DND-41 (cell line): ENCODE data around the gene SMPD2.
"Not testable (repeated sequence)": the region's sequence is repeated elsewhere in the genome, so short reads cannot be mapped to it uniquely, and the experiment has no call there.

Experiments
- ATAC-seq: fragments of 200-7000 bp; cut with Tn5 transposase; 3 replicates; pipeline ENCODE4 v1.9.1; 2021; ENCODE audit warnings: low read depth; ENCODE audit not compliant: insufficient read depth
- DNase-seq: peaks from one replicate; pipeline ENCODE4 v3.0.0-alpha.2; 2020
- H2AFZ ChIP-seq: 2 replicates; pipeline ENCODE4 v1.6.0; 2012; ENCODE audit warnings: low read depth, low read length
- H3K27ac ChIP-seq: 2 replicates; pipeline ENCODE4 v1.5.1; 2012; ENCODE audit warnings: low read length, inconsistent platforms
- H3K27me3 ChIP-seq: fragments of 200-600 bp; sonication (generic); 2 replicates; pipeline ENCODE4 v1.6.0; 2012; ENCODE audit warnings: low read length, mild to moderate bottlenecking, inconsistent platforms; ENCODE audit not compliant: insufficient read depth, poor library complexity
- H3K36me3 ChIP-seq: 2 replicates; pipeline ENCODE4 v1.5.1; 2012; ENCODE audit warnings: low read length, inconsistent platforms; ENCODE audit not compliant: insufficient read depth
- H3K4me1 ChIP-seq: 2 replicates; pipeline ENCODE4 v1.5.1; 2012; ENCODE audit warnings: mild to moderate bottlenecking, low read length; ENCODE audit not compliant: insufficient read depth
- H3K4me2 ChIP-seq: 2 replicates; pipeline ENCODE4 v1.6.0; 2012; ENCODE audit warnings: mild to moderate bottlenecking, moderate library complexity, low read length, inconsistent platforms; ENCODE audit not compliant: insufficient read depth
- H3K4me3 ChIP-seq, 2 experiments: fragments of 200-600 bp in 1 of 2; shearing (Covaris generic) in 1 of 2; 2 replicates each; pipeline ENCODE4 v1.5.1; 2012 to 2016; ENCODE audit warnings: inconsistent platforms in 2 of 2, low read length in 2 of 2, mild to moderate bottlenecking in 2 of 2, low read depth in 1 of 2, moderate library complexity in 1 of 2
- H3K79me2 ChIP-seq: 2 replicates; pipeline ENCODE4 v1.6.0; 2012; ENCODE audit warnings: low read length, inconsistent platforms; ENCODE audit not compliant: insufficient read depth
- H3K9ac ChIP-seq: 2 replicates; pipeline ENCODE4 v1.6.0; 2012; ENCODE audit warnings: low read depth, mild to moderate bottlenecking, inconsistent platforms, low read length, moderate library complexity
- H3K9me3 ChIP-seq: 2 replicates; pipeline ENCODE4 v1.5.1; 2012; ENCODE audit warnings: low read length, moderate library complexity, mild to moderate bottlenecking, inconsistent platforms; ENCODE audit not compliant: insufficient read depth, severe bottlenecking
- H4K20me1 ChIP-seq: 2 replicates; pipeline ENCODE4 v1.6.0; 2012; ENCODE audit warnings: low read length; ENCODE audit not compliant: insufficient read depth
- CTCF ChIP-seq: IDR thresholded peaks from 2 replicates; pipeline ENCODE4 v1.5.1; 2012; ENCODE audit warnings: borderline replicate concordance, low read length, moderate library complexity, mild to moderate bottlenecking; ENCODE audit not compliant: poor library complexity, severe bottlenecking; ENCODE audit errors: extremely low read depth
- EZH2 ChIP-seq: IDR thresholded peaks from 3 replicates; pipeline ENCODE4 v1.6.1; 2012; ENCODE audit warnings: borderline replicate concordance, low read depth, mild to moderate bottlenecking, moderate library complexity, low read length, inconsistent platforms; ENCODE audit not compliant: severe bottlenecking

SMPD2 gene

DNA sequence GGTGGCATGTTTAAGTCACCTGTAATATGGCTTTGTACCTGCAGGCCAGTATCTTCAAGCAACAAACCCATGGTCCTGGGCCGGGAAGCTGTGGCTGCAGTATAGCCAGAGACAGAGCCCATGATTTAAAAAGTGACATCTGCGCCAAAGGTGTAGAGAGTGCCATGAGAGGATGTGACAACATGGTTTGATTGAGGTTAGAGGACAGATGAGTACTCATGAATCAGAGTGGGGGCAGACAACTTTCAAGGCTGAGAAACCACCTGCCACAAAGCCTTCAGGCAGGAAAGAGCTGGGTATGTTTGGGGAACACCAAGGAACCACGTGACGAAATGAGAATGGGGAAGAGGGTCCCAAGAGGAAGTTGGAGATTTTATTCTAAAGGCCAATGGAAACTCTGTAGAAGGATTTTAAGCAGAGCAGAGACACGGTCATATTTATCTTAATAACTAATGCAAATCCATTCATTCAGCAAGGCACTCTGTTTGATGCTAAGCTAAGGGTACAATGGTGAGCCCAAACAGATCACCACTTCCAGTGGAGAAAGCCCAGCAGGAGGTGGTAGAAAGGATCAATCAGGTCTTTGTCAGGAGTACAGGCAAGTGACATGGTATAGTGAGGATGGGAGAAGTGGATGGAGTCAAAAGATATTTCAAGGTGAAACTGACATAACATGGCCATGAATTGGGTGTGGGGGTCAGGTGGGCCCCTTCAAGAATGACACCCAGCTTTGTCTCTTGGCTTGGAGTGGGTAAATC, 18.4 kb downstream of the SMPD2 start:
- ATAC-seq (no peak), DNase-seq (no peak)
- Histone ChIP-seq H3K79me2 (no peaks in the 10 kb centered on the region), H2AFZ (no peak overlapping the region), H3K9me3 (no peaks in the 10 kb centered on the region), H3K4me3 (no peak overlapping the region), H3K27me3 (no peaks in the 10 kb centered on the region), H3K27ac (no peak overlapping the region), H3K4me2 (no peak overlapping the region), H3K4me1 (peaks cover 20% of the 10 kb centered on the region), H3K9ac (no peak overlapping the region), H3K36me3 (peaks cover 38% of the 10 kb centered on the region), H4K20me1 (0 out of 2 replicates have a peak, but pooled peaks cover 4% of the 10 kb centered on the region)
- TF ChIP-seq EZH2 (no peak), CTCF (no peak)

GRCh38 chr6:109460161-109460829, 19.8 kb downstream of the SMPD2 start:
- no peak overlapping the region for H3K4me2 ChIP-seq
- no peaks in the 10 kb centered on the region for H3K9me3 ChIP-seq
- no peaks in the 10 kb centered on the region for H4K20me1 ChIP-seq
- ATAC-seq (no peak), DNase-seq (no peak)
- no peaks in the 10 kb centered on the region for H3K27me3 ChIP-seq
- peaks cover 9% of the 10 kb centered on the region for H3K4me1 ChIP-seq
- H3K79me2 ChIP-seq = peaks cover 3% of the 10 kb centered on the region; the same call in 1 of the 2 replicates
- H3K36me3 ChIP-seq = peaks cover 51% of the 10 kb centered on the region
- no peak for TF ChIP-seq CTCF
- TF ChIP-seq EZH2 = no peak
- no peak overlapping the region for H3K4me3 ChIP-seq
- H3K9ac ChIP-seq = no peak overlapping the region
- no peak overlapping the region for H3K27ac ChIP-seq
- H2AFZ ChIP-seq = no peak overlapping the region

DNA sequence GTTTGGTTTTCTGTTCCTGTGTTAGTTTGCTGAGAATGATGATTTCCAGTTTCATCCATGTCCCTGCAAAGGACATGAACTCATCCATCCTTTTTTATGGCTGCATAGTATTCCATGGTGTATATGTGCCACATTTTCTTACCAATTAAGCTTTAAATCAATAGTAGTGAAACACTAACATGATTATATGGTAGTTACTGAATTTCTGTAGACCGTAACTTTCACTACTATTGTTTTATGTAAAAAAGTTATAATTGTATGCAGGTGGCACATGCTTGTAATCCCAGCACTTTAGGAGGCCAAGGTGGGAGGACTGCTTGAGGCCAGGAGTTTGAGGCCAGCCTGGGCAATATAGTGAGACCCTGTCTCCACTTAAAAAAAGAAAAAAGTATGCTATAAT, 20.7 kb downstream of the SMPD2 start:
- not testable (repeated sequence) for ATAC-seq, H3K4me1 ChIP-seq, H3K79me2 ChIP-seq, H4K20me1 ChIP-seq, H3K9ac ChIP-seq, H2AFZ ChIP-seq, H3K4me2 ChIP-seq, H3K9me3 ChIP-seq, DNase-seq, H3K27me3 ChIP-seq, H3K4me3 ChIP-seq, H3K27ac ChIP-seq
- H3K36me3 ChIP-seq = peaks cover 60% of the 10 kb centered on the region
